DND-41 (cell line): ENCODE results near the gene ACTL10.

Experiments
- ATAC-seq: fragments of 200-7000 bp; cut with Tn5 transposase; 3 replicates; pipeline ENCODE4 v1.9.1; 2021; ENCODE audit warnings: low read depth; ENCODE audit not compliant: insufficient read depth
- DNase-seq: peaks from one replicate; pipeline ENCODE4 v3.0.0-alpha.2; 2020
- H2AFZ ChIP-seq: 2 replicates; pipeline ENCODE4 v1.6.0; 2012; ENCODE audit warnings: low read depth, low read length
- H3K27ac ChIP-seq: 2 replicates; pipeline ENCODE4 v1.5.1; 2012; ENCODE audit warnings: low read length, inconsistent platforms
- H3K27me3 ChIP-seq: fragments of 200-600 bp; sonication (generic); 2 replicates; pipeline ENCODE4 v1.6.0; 2012; ENCODE audit warnings: low read length, mild to moderate bottlenecking, inconsistent platforms; ENCODE audit not compliant: insufficient read depth, poor library complexity
- H3K36me3 ChIP-seq: 2 replicates; pipeline ENCODE4 v1.5.1; 2012; ENCODE audit warnings: low read length, inconsistent platforms; ENCODE audit not compliant: insufficient read depth
- H3K4me1 ChIP-seq: 2 replicates; pipeline ENCODE4 v1.5.1; 2012; ENCODE audit warnings: mild to moderate bottlenecking, low read length; ENCODE audit not compliant: insufficient read depth
- H3K4me2 ChIP-seq: 2 replicates; pipeline ENCODE4 v1.6.0; 2012; ENCODE audit warnings: mild to moderate bottlenecking, moderate library complexity, low read length, inconsistent platforms; ENCODE audit not compliant: insufficient read depth
- H3K4me3 ChIP-seq, 2 experiments: fragments of 200-600 bp in 1 of 2; shearing (Covaris generic) in 1 of 2; 2 replicates each; pipeline ENCODE4 v1.5.1; 2012 to 2016; ENCODE audit warnings: inconsistent platforms in 2 of 2, low read length in 2 of 2, mild to moderate bottlenecking in 2 of 2, low read depth in 1 of 2, moderate library complexity in 1 of 2
- H3K79me2 ChIP-seq: 2 replicates; pipeline ENCODE4 v1.6.0; 2012; ENCODE audit warnings: low read length, inconsistent platforms; ENCODE audit not compliant: insufficient read depth
- H3K9ac ChIP-seq: 2 replicates; pipeline ENCODE4 v1.6.0; 2012; ENCODE audit warnings: low read depth, mild to moderate bottlenecking, inconsistent platforms, low read length, moderate library complexity
- H3K9me3 ChIP-seq: 2 replicates; pipeline ENCODE4 v1.5.1; 2012; ENCODE audit warnings: low read length, moderate library complexity, mild to moderate bottlenecking, inconsistent platforms; ENCODE audit not compliant: insufficient read depth, severe bottlenecking
- H4K20me1 ChIP-seq: 2 replicates; pipeline ENCODE4 v1.6.0; 2012; ENCODE audit warnings: low read length; ENCODE audit not compliant: insufficient read depth
- EZH2 ChIP-seq: IDR thresholded peaks from 3 replicates; pipeline ENCODE4 v1.6.1; 2012; ENCODE audit warnings: borderline replicate concordance, low read depth, mild to moderate bottlenecking, moderate library complexity, low read length, inconsistent platforms; ENCODE audit not compliant: severe bottlenecking
- TF ChIP-seq, protein P1 (sequence below): IDR thresholded peaks from 2 replicates; pipeline ENCODE4 v1.5.1; 2012; ENCODE audit warnings: borderline replicate concordance, low read length, moderate library complexity, mild to moderate bottlenecking; ENCODE audit not compliant: poor library complexity, severe bottlenecking; ENCODE audit errors: extremely low read depth

The ACTL10 gene

DNA sequence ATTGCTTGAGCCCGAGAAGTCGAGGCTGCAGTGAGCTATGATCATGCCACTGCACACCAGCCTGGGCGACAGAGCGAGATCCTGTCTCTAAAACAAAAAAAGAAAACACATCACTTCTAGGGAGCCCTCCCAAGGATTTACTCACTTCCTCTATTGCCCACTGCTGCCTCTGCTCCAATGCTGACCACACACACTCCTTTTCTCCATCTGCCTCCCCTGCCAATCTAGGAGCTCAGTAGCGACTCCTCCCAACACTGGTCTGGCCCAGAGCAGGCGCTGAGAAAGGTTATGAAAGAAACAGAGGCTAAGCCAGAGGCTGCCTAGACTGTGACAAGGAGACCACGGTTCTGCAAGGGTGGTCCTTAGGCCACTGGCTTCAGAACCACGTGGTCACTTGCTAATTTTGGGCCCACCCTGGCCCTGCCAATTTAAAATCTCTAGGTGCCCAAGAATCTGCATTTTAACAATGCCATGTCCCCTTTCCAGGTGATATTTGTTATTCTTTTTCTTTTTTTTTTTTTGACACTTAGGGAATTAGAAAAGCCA lies 20.7 kb downstream of the ACTL10 start:
- DNase-seq (no peak), ATAC-seq (no peak)
- Histone ChIP-seq H4K20me1 (peaks cover 31% of the 10 kb centered on the region), H3K4me2 (no peak overlapping the region), H3K79me2 (peaks cover 37% of the 10 kb centered on the region), H3K36me3 (peaks cover 30% of the 10 kb centered on the region), H3K27me3 (no peaks in the 10 kb centered on the region), H3K4me3 (no peak overlapping the region), H2AFZ (peak overlapping the region; percentile 81; the same call in 1 of the 2 replicates), H3K27ac (0 out of 2 replicates have a peak overlapping the region, but pooled peaks have one; percentile 9), H3K9ac (no peak overlapping the region), H3K4me1 (peaks cover 58% of the 10 kb centered on the region), H3K9me3 (no peaks in the 10 kb centered on the region)
- TF ChIP-seq EZH2, result no peak

DNA sequence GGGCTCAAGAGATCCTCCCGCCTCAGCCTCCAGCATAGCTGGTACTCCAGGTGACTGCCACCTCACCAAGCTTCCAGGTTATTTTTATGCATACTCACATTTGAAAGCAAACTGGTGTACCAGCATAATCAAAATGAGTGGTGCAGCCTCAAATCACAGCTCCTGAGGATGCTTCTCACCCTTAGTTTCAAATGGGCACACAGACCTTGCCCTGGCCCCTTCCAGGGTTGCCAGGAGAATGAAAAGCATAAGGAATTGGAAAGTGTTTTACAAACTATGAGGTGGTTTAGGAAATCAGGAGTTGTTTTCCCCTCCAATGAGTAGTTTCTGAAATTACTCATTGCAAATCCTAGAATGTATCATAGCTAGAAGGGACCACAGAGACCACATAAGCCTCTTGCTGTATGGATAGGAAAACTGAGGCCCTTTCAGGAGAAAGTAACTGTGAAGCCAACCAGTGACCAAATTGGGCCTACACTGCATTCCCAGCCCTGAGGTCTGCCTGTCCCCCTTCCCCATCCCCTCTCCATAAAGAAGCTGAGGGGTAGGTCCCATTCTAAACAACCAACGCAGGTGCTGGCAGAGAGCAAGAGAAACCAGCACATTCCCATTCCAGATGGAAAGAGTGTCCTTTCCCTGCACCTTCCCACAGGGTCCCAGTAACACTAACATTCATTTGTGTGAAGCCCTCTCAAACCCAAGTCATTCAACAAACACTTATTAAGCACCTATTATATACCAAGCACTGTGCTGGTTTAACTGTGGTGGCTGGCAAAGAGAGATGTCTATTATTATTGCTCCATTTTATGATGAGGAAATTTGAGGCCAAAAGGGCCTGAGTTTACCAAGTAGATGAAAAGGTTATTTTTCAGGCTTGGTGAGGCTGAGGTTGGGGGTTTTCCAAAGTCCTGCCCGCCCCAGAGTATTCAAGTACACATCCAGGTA lies 21.5 kb downstream of the ACTL10 start:
- Histone ChIP-seq H4K20me1 (peaks cover 23% of the 10 kb centered on the region), H3K9me3 (no peaks in the 10 kb centered on the region), H3K9ac (no peak overlapping the region), H2AFZ (no peak overlapping the region), H3K4me3 (no peak overlapping the region), H3K79me2 (peaks cover 28% of the 10 kb centered on the region), H3K4me1 (peaks cover 54% of the 10 kb centered on the region), H3K36me3 (peaks cover 22% of the 10 kb centered on the region), H3K27me3 (no peaks in the 10 kb centered on the region), H3K4me2 (no peak overlapping the region), H3K27ac (no peak overlapping the region)
- TF ChIP-seq, protein P1, sequence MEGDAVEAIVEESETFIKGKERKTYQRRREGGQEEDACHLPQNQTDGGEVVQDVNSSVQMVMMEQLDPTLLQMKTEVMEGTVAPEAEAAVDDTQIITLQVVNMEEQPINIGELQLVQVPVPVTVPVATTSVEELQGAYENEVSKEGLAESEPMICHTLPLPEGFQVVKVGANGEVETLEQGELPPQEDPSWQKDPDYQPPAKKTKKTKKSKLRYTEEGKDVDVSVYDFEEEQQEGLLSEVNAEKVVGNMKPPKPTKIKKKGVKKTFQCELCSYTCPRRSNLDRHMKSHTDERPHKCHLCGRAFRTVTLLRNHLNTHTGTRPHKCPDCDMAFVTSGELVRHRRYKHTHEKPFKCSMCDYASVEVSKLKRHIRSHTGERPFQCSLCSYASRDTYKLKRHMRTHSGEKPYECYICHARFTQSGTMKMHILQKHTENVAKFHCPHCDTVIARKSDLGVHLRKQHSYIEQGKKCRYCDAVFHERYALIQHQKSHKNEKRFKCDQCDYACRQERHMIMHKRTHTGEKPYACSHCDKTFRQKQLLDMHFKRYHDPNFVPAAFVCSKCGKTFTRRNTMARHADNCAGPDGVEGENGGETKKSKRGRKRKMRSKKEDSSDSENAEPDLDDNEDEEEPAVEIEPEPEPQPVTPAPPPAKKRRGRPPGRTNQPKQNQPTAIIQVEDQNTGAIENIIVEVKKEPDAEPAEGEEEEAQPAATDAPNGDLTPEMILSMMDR, result no peak
- TF ChIP-seq EZH2, result no peak
- ATAC-seq (no peak), DNase-seq (no peak)

DNA sequence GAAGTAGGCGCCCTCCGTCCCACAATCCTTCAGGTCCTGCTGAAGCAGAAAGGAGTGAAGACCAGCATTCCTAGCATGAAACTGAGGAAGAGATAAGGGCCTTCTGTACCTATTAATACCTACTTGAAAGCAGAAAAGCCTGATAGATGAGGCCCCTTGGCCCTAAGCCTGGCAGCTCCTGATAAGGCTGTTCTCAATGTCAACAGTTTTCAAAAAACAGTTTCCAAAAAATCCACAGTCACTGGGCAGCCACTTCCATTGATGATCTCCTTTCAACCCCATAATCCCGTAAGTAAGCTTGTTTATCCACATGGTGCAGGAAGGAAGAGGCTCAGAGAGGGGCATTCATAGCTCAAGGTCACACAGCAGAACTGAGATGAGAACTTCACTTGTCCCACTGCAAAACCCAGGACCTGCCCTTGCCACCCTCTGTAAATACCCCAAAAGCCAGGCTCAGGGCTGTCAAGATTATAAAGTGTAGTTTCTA lies 22.2 kb downstream of the ACTL10 start:
- no peak for DNase-seq
- peaks cover 21% of the 10 kb centered on the region for H3K79me2 ChIP-seq
- no peak overlapping the region for H3K4me3 ChIP-seq
- H3K9me3 ChIP-seq, result no peaks in the 10 kb centered on the region
- H3K9ac ChIP-seq, result no peak overlapping the region
- peaks cover 17% of the 10 kb centered on the region for H4K20me1 ChIP-seq
- peak overlapping the region; percentile 66; the same call in 1 of the 2 replicates for H3K27ac ChIP-seq
- H3K27me3 ChIP-seq, result no peaks in the 10 kb centered on the region
- ATAC-seq, result no peak
- H3K4me1 ChIP-seq, result peaks cover 48% of the 10 kb centered on the region
- H2AFZ ChIP-seq, result no peak overlapping the region
- peaks cover 17% of the 10 kb centered on the region for H3K36me3 ChIP-seq
- no peak for TF ChIP-seq EZH2
- TF ChIP-seq, protein P1, result no peak
- no peak overlapping the region for H3K4me2 ChIP-seq

DNA sequence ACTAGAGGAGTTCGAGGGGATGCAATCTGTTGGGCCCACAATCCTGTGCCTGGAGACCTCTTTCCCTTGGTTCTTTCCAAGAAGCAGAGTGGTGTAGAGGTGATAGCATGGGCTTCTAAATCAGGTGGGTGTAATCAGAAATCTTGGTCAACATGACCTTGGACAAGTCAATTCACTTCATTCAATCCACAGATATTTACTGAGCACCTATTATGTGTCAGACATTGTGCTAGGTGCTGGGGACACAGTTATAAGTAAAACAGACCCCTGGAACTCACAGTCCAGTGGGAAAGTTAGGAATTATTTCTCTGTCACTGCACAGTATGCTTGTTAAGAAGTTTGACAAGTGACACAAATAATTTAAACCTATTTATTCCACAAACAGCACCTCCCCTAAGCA lies 22.8 kb downstream of the ACTL10 start:
- ATAC-seq, result no peak
- H3K4me1 ChIP-seq, result peaks cover 43% of the 10 kb centered on the region

More for the DNA sequence above, 22.8 kb downstream of the ACTL10 start:
- H3K36me3 ChIP-seq, result peaks cover 11% of the 10 kb centered on the region; the same call in 1 of the 2 replicates
- peak overlapping the region; percentile 28 for H3K9ac ChIP-seq
- DNase-seq, result no peak
- peaks cover 16% of the 10 kb centered on the region for H3K79me2 ChIP-seq
- H3K4me3 ChIP-seq, result no peak overlapping the region; a peak in 1 of 4 replicates
- peak overlapping the region; percentile 66 for H3K27ac ChIP-seq
- TF ChIP-seq, protein P1, result no peak
- no peak for TF ChIP-seq EZH2
- no peaks in the 10 kb centered on the region for H3K27me3 ChIP-seq
- peak overlapping the region; percentile 48 for H3K4me2 ChIP-seq
- no peaks in the 10 kb centered on the region for H3K9me3 ChIP-seq
- H2AFZ ChIP-seq, result no peak overlapping the region
- H4K20me1 ChIP-seq, result peaks cover 12% of the 10 kb centered on the region
